Measurements from ENCODE around the gene MREG.
"Not testable (repeated sequence)": the region's sequence is repeated elsewhere in the genome, so short reads cannot be mapped to it uniquely, and the experiment has no call there.

The MREG gene

DNA sequence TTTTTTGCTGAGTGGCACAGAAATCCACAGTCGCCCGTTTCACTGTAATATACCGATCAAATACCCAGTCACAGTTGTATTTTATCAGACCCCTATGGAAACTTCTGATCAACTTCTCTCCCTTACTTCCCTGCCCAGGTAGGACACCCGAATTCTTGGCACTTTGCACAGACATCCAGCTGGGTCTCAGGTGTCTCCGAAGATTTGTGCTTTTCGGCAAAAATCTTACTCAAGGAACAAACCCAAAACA lies 596 bp downstream of the MREG start:
- TF ChIP-seq POLR2A (IDR thresholded peaks at IDR 0.05; ENCODE audit: low read length) (no peak), GATA1 (IDR thresholded peaks at IDR 0.05; ENCODE audit: low read depth, low read length) (no peak)
- no peak for DNase-seq

- TF ChIP-seq GATA1 (IDR thresholded peaks at IDR 0.05; ENCODE audit: low read depth, low read length) = no peak
- no peak for TF ChIP-seq POLR2A (IDR thresholded peaks at IDR 0.05; ENCODE audit: low read length)
- peak in 1 of 2 experiments; percentile 33 for DNase-seq
Measured at GRCh38 chr2:216012133-216012829, 1.1 kb downstream of the MREG start.

DNA sequence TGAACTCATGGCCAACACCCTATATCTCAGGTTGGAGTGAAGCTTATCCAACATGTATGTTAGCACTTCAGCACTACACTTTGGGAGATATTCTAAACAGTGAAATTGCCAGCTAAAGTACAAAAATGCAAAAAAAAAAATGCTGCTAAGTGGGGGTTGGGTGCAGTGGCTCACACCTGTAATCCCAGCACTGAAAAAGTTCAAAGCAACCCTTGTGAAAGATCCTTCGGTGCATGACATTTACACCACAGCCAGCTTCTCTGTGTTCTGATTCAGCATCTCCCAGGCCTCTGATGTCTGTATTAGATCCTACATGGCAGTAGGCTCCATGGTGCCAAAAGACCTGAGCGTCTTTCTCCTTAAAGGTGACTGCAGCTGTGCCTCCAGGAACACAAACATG lies 4.1 kb downstream of the MREG start:
- DNase-seq = not testable (repeated sequence)

- TF ChIP-seq GATA1 (IDR thresholded peaks at IDR 0.05; ENCODE audit: low read depth, low read length) (no peak), POLR2A (IDR thresholded peaks at IDR 0.05; ENCODE audit: low read length) (no peak)
- no peak for DNase-seq
Measured at GRCh38 chr2:216008387-216008786, 5.0 kb downstream of the MREG start.

- peak; percentile 31 to 36 for DNase-seq
- TF ChIP-seq GATA1 (IDR thresholded peaks at IDR 0.05; ENCODE audit: low read depth, low read length) = no peak
Measured at GRCh38 chr2:216006164-216006663, 7.1 kb downstream of the MREG start.

DNA sequence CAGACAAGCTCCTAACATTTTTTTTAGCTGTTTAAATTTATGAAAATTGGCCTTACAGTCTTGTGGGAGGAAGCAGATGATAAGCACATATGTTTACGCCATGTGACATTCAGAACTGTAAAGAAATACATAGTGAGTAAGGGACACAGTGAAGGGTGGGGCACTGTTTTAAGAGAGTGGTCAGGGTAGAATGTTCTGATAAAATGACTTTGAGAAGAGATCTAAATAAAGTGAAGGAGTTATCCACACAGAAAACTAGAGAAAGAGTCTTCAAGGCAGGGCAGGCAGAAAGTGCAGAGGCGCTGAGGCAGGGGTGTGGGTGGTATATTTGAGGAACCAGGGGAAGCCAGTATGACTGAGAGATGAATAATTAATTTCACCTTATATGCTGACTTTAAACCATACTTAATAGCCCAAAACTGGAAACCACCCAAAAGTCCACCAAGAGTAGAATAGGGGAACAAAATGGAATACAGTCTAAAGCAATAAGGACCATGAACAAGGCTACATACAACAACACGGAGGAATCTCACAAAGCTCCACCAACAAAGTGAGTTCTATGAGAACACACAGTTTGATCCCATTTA lies 8.6 kb downstream of the MREG start:
- no peak for TF ChIP-seq GATA1 (IDR thresholded peaks at IDR 0.05; ENCODE audit: low read depth, low read length)
- peak; percentile 62 for TF ChIP-seq POLR2A (IDR thresholded peaks at IDR 0.05; ENCODE audit: low read length)
- DNase-seq = peak; percentile 84 to 91

GRCh38 chr2:216003876-216004696 lies 9.3 kb downstream of the MREG start:
- DNase-seq = peak in 1 of 2 experiments; percentile 82
- TF ChIP-seq POLR2A (IDR thresholded peaks at IDR 0.05; ENCODE audit: low read length) = no peak
- TF ChIP-seq GATA1 (IDR thresholded peaks at IDR 0.05; ENCODE audit: low read depth, low read length) = no peak

DNA sequence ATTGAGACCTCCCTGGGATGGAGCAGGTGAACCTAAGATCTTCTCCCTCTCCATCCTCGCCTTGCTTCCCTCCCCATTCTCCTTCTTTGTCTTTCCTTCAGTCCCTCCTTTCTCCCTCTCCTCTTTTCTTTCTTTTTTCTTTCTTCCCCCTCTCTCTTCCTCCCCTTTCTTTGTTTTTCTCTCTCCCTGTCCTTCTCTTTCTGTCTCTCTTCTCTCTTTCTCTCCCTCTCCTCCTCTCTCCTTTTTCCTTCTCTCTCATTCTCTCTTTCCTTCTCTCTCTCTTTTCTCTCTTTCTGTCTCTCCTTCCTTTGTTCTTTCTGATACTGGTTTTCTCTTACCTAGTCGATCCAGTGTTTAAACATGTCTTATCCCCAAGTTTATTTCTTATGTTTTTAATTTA lies 10.7 kb downstream of the MREG start:
- TF ChIP-seq POLR2A (IDR thresholded peaks at IDR 0.05; ENCODE audit: low read length) (no peak), GATA1 (IDR thresholded peaks at IDR 0.05; ENCODE audit: low read depth, low read length) (no peak)
- DNase-seq = no peak

DNA sequence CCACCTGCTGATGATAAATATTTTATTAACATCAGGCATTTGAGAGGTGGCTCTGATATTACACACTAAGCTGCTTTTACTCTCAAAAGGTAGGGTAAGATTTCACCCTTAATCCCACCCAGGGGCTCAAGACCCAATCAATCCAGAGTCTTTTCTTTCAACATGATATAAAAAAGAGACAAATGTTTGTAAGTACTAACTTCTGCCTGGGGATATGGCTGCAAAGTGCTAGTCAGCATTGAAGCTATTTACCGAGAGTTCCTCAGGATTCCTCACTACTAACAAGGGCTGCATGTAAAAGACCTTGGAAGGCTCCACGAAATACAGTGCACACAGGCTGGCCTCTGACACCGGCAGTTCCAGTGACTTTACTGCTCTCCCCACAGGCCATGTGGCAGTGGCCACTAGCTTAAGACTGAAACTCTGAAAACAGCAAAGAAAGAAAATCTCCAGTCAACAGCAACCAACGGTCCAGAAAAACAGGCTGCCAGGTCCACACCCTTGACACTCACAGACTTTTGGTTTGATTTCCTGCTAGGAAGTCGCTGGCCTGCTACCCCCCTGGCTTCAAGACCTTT lies 11.2 kb downstream of the MREG start:
- peak; percentile 49 to 63 for DNase-seq

DNA sequence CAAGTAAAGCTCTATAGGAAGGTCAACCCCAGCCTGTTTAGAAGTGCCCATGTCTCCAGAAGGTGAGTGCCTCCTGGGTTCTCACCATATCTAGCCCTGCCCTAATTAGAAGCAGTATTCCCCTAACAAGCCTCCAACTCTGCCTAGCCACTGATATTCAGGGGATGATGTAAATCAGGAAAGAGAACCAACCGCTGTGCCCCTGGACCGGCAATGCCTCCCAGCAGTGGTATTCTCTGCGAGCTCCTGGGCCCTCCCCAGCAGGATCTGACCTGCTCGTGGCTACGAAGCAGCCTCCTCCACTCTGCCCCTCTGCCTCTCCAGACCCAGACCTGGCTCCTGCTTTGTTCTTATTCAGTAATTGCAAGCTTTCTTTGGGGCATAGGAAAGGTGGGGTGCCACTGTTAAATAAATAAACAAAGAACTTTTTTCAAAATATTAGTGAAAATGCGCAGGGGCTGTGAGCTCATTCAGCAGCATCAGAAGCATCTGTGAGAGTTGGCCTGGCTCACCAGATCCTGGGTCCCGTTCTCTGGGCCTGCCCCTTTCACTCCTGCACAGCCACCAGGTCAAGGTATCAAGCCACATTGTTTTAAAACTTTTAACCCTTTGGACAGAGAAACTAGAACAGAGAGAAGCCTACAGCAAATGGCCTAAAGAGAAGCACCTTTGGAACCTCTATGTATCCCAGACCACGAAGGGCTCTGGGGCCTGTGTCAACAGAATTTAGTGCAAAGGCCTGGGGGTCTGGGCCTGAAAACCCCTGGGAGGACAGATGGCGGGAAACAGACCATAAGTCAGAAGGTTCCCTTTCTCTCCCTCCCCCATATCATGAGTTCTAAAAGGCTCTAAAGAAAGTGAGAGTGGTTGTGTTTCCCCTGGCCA lies 11.9 kb downstream of the MREG start:
- DNase-seq = peak; percentile 31 to 40
- no peak for TF ChIP-seq GATA1 (IDR thresholded peaks at IDR 0.05; ENCODE audit: low read depth, low read length)
- TF ChIP-seq POLR2A (IDR thresholded peaks at IDR 0.05; ENCODE audit: low read length) = no peak

More for the DNA sequence above, 11.2 kb downstream of the MREG start:
- TF ChIP-seq POLR2A (IDR thresholded peaks at IDR 0.05; ENCODE audit: low read length) (peak; percentile 10), GATA1 (IDR thresholded peaks at IDR 0.05; ENCODE audit: low read depth, low read length) (no peak)

DNA sequence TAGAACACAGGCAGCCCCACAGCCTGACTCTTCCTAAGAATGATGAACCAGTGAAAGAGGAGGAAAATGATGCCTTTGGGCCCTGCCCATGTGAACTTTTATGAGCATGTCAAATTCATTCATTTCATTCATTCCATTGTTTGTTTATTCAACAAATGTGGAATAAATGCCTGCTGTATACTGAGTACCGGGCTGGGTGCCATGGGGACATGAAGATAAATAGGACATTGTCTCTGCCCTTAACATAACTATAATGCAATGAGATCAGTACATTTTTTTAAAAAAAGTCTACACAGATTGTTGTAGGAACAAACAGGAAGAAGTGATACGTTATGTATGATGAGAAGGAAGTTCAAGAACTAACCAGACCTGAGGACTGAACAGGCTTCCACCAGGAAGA lies 14.7 kb downstream of the MREG start:
- no peak for DNase-seq
- TF ChIP-seq GATA1 (IDR thresholded peaks at IDR 0.05; ENCODE audit: low read depth, low read length) (no peak), POLR2A (IDR thresholded peaks at IDR 0.05; ENCODE audit: low read length) (no peak)

DNA sequence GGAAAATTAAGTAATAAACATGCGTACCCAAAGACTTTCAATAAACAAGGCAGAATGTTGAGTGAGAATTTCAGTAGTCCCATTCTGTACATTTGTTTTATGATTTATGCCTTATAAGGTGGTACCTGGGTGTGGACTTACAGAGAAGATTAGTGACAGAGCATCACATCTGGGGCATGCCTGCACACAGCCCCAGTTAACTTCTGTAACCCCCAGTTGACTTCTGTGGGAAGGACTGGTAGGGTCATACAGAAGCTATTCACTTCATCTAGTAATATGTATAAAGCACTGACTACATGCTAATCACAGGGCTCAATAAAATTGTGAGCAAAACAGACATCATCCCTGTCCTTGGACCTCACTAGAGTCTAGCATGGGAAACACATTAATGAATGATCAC lies 16.1 kb downstream of the MREG start:
- no peak for TF ChIP-seq GATA1 (IDR thresholded peaks at IDR 0.05; ENCODE audit: low read depth, low read length)
- no peak for TF ChIP-seq POLR2A (IDR thresholded peaks at IDR 0.05; ENCODE audit: low read length)
- peak in 1 of 2 experiments; percentile 10 for DNase-seq

- TF ChIP-seq GATA1 (IDR thresholded peaks at IDR 0.05; ENCODE audit: low read depth, low read length) (no peak), POLR2A (IDR thresholded peaks at IDR 0.05; ENCODE audit: low read length) (no peak)
- no peak for DNase-seq
Measured at GRCh38 chr2:215994911-215995310, 18.4 kb downstream of the MREG start.

- not testable (repeated sequence) for DNase-seq
Measured at GRCh38 chr2:215988556-215989207, 24.7 kb downstream of the MREG start.
